RPMI8226 (cell line): ENCODE data around the gene NRTN.

Experiments
- DNase-seq: peaks from one replicate; pipeline ENCODE4 v3.0.0-alpha.2; 2015

The NRTN gene

GRCh38 chr19:5817218-5817617, 12.4 kb downstream of the NRTN start:
- no peak for DNase-seq

- no peak for DNase-seq
Observed at GRCh38 chr19:5818594-5818993, 13.7 kb downstream of the NRTN start.

- DNase-seq: no peak
Observed at GRCh38 chr19:5820785-5821184, 15.9 kb downstream of the NRTN start.

- no peak for DNase-seq
Observed at GRCh38 chr19:5821521-5822180, 16.8 kb downstream of the NRTN start.

GRCh38 chr19:5822181-5822844, 17.4 kb downstream of the NRTN start:
- DNase-seq: no peak

GRCh38 chr19:5823579-5824281, 18.9 kb downstream of the NRTN start:
- DNase-seq: no peak

- DNase-seq: no peak
Observed at GRCh38 chr19:5824751-5825150, 19.9 kb downstream of the NRTN start.

- DNase-seq: no peak
Observed at GRCh38 chr19:5825178-5825577, 20.3 kb downstream of the NRTN start.

GRCh38 chr19:5826531-5827341, 21.9 kb downstream of the NRTN start:
- peak; percentile 96 for DNase-seq

- no peak for DNase-seq
Observed at GRCh38 chr19:5827342-5827890, 22.5 kb downstream of the NRTN start.

GRCh38 chr19:5827891-5828660, 23.2 kb downstream of the NRTN start:
- peak; percentile 97 for DNase-seq

GRCh38 chr19:5828661-5829566, 24.0 kb downstream of the NRTN start:
- peak; percentile 51 for DNase-seq

- DNase-seq: no peak
Observed at GRCh38 chr19:5829567-5830310, 24.9 kb downstream of the NRTN start.

GRCh38 chr19:5831159-5831558, 26.3 kb downstream of the NRTN start:
- DNase-seq: no peak

- no peak for DNase-seq
Observed at GRCh38 chr19:5832061-5832460, 27.2 kb downstream of the NRTN start.

- DNase-seq: no peak
Observed at GRCh38 chr19:5832527-5833216, 27.8 kb downstream of the NRTN start.

- no peak for DNase-seq
Observed at GRCh38 chr19:5837761-5838352, 33.0 kb downstream of the NRTN start.

- DNase-seq: peak; percentile 62
Observed at GRCh38 chr19:5838353-5839064, 33.6 kb downstream of the NRTN start.
